NB4 (cell line): ENCODE measurements around the gene RCVRN.

ENCODE experiments used
- MYC ChIP-seq: IDR thresholded peaks from 2 replicates; pipeline ENCODE4 v1.6.1; 2011; ENCODE audit warnings: low read depth, low read length
- POLR2A ChIP-seq: IDR thresholded peaks from 2 replicates; pipeline ENCODE4 v1.6.1; 2011; ENCODE audit warnings: mild to moderate bottlenecking; ENCODE audit not compliant: insufficient read length; ENCODE audit errors: extremely low read depth
- TF ChIP-seq, protein P1 (sequence below): IDR thresholded peaks from one replicate; pipeline ENCODE4 v1.5.1; 2012; ENCODE audit warnings: low read depth, low read length
- TF ChIP-seq, protein P2 (sequence below): IDR thresholded peaks from 2 replicates; pipeline ENCODE4 v1.6.1; 2011; ENCODE audit warnings: low read depth, low read length

DNA sequence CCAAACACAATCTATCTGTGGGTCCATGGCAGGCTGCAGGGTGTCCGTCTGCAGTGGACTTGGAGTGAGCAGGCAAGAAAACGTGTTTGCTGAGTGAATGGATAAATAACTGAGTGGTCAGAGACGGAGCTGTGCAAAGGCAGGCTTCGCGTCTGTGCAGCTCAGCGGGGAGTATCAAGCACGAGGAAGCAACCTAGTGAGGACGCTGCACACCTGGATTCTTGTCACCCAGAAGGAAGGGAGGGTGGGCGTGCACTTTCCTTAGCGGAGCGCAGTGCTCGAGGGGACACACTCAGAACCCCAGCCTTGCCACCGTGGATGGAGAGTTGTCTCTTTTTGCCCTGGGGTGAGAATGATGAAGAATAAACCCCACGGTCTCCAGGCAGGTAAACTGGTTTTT is 1.5 kb upstream of the RCVRN start:
- TF ChIP-seq, protein P1, sequence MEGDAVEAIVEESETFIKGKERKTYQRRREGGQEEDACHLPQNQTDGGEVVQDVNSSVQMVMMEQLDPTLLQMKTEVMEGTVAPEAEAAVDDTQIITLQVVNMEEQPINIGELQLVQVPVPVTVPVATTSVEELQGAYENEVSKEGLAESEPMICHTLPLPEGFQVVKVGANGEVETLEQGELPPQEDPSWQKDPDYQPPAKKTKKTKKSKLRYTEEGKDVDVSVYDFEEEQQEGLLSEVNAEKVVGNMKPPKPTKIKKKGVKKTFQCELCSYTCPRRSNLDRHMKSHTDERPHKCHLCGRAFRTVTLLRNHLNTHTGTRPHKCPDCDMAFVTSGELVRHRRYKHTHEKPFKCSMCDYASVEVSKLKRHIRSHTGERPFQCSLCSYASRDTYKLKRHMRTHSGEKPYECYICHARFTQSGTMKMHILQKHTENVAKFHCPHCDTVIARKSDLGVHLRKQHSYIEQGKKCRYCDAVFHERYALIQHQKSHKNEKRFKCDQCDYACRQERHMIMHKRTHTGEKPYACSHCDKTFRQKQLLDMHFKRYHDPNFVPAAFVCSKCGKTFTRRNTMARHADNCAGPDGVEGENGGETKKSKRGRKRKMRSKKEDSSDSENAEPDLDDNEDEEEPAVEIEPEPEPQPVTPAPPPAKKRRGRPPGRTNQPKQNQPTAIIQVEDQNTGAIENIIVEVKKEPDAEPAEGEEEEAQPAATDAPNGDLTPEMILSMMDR: no peak
- TF ChIP-seq POLR2A (no peak), MYC (no peak)
- TF ChIP-seq, protein P2, sequence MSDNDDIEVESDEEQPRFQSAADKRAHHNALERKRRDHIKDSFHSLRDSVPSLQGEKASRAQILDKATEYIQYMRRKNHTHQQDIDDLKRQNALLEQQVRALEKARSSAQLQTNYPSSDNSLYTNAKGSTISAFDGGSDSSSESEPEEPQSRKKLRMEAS: no peak
